HG03103 (cell line): ENCODE measurements around the gene GRIK4.

Source experiments
- ATAC-seq: cut with Tn5 transposase; IDR thresholded peaks from one replicate; pipeline ENCODE4 v1.9.1; 2021; ENCODE audit warnings: low read depth; ENCODE audit not compliant: unreplicated experiment

The GRIK4 gene

DNA sequence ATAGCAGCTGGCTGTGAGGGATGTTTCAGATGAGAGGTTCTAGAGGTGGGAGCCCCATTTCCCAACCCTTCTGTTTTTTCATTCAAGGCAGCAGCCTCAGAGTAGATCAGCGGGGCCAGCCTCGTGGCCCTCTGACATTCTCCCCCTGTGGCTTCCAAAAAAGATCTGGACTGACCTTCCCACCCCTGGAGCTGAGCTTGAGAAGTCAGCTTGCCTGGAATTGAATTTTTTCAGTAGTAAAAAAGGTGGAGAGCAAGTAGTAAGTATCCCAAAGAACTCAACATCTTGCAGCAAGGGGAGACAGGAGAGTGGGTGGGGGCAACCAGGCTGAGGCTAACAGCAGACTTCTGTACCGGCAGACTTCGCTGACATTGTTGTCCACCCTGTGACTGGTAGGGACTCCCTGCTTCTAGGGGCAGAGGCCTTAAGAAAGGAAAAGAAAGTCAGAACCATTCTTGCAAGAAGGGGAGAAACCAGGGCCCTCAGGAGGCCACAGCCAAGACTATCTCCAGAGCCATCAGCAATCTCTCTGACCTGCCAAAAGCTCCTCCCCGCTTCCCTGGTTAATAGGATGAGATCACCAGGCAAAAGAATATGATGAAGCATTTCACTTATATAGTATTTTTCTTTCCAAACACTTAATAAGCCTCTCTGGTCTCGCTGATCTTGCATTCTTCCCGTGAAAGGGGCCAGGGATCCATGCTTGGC is 2.0 kb upstream of the GRIK4 start:
- ATAC-seq = no peak

DNA sequence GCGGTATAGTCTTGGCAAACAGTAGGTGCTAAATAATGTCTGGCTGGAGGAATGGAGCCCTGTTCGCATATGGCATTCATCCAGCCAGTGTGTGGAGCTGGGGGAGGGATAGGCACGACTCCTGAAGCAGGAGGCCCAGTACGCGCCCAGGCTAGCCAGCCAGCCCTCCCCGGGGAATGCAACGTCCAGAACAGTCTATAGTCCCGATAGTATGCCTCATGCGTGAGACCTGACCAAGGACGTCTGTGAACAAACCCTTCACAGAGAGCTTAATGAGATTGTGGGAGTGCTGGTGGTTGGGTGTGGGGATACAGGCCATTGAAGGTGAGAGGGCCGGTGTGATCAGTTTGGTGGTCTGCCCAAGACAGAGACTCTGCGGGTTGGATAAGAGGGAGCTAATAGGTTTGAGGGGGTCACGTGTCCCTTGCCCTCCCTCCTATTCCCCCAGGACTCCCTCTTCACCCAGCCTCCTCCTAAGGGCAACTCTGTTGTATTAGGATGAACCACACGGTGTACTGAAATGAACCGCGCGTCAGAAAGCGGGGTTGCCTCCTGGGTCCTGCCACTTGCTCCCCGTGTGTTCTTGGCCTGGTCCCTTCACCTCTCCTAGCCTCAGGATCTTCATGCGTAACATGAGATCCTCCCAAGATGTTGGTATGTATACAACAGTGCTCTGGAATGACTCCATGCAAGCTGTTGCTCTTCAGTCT is 987 bp upstream of the GRIK4 start:
- ATAC-seq = no peak

DNA sequence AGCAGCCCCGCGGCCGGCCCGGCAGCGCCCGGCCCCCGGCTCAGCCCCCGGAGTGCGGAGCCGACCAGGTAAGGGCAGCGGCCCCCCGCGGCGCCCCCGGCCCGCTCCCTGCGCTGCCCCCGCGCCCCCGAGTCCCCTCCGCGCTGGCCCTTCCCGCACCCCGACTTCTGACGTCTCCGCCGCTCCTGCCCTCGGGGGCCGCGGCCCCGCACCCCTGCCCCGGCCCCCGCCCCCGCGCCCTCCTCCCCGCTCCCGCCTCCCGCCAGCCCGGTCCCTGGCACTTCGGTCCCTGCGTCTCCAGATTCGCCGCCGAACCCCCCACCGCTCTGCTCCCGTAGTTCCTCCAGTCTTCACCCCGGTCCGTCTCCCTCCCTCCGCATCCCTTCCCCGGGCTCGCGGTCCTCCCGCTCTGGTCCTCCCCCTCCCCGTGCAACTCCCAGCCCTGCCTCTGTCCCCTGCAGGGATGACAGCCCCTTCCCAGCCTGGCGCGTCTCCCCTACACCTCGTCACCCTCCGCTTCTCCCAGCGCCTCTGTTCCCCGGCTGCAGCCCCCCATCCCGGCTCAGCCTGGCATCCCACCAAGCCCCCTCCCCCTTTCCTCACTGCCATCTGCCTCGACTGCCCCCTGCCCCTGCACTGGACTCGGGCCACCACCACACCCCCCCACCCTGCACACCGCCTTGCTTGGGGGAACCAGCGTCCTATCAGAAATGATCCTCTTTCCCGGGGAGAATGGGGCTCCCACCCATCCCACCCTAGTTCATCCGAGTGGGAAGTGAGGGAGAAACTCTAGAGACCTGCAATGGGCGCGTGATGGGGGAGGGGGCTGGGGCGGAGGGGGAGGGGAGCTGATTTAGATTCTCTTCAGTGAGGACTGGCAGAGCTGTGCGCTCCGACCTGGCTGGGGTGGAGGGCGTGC is 531 bp downstream of the GRIK4 start:
- ATAC-seq = no peak

DNA sequence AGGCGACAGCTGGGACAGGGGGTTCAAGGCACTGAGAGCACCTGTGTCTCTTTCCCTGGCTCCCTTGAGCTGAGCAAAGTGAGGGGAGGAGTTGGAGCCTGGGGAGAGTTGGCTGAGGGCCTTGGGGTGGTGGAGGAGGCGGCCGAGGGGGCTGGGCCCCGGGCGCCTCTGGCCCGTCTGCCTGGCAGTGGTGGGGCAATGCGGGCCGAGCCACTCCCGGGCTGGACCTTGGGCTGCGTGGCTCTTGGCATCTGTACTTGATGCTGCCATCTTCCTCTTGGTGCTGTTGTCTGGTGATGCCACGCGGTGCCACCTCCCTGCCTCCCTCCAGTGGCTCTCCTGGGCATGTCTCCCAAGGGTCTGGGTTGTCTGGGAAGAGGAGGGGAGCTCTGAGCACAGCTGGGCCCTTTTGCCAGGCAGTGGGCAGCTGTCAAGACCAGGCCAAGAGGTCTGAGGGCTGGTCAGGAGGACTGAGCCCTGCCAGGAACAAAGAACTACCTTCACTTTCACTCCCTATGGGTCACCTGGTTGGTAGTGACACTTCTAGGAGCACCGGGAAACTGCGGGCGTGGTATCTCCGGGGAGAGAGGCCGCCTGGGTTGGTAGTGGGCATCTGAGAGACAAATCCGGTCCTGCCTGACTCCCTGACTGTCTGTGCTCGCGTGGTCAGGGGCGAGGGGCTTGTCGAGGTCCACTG is 1.3 kb downstream of the GRIK4 start:
- ATAC-seq = no peak

DNA sequence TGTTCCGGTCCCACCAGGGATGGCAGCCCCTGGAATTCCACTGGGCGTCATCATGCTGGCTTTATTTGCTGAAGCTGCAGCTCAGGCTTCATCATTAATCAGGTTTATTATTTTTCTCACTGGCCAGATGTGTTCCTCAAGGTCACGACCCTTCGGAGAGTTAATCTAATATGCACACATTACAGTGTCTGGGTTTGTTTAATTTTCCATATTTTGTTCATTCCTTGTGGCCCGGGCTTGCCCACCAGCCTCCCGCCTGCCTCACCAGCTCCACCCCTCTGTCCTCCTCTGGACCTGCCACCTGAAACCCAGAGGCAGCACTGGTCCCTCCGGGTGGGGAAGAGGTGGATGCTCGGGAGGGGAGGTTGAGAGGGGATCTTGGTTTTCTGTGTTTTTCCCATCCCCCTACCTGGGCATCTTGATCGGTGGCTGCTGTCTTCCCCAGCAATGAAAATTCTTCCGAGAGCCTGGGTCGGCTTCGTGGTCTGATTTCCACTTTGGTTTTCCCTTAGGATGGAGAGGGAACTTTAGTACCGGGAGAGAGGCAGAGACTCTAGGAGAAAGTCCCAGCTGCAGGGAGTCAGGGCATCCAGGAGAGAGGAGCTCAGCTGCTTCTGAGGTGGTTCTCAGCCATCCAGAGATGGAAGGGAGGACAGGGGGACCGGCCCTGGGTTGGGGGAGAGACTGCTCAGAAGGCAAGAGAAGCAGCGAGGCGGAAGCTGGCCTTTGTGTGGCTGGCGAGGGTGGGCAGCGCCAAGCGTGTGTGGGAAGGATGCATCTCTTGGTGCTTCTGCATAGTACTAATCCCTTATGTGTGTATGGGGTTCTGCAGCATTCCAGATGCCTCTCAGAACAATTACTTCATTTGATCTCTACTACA is 2.1 kb downstream of the GRIK4 start:
- no peak for ATAC-seq

DNA sequence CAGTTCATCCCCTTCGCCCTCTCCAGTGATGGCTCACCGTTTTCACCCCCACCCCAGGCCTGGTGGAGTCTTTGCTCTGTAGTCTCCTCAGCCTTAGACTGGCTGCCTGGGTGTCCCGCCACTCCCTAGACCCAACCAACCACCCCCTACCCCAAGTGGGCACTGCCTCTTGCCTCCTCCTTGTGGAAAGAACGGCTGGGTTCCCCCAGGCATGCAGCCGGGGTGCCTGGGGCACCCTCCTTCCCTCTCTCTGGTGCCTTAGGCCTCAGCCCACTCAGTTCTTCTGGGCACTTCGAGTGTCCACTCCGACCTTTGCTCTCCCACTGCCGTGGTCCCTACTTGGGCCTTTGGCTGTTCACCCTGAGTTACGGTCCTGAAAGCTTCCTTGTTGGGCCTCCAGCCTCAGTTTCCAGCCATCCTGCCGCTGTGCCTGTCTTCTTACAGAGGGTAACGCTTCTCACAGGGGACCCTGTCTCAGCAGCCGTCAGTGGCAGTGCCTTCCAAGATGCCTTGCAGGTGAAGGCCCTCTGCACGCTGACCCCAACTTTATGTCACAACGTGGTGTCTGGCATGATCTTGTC is 3.1 kb downstream of the GRIK4 start:
- ATAC-seq = no peak

DNA sequence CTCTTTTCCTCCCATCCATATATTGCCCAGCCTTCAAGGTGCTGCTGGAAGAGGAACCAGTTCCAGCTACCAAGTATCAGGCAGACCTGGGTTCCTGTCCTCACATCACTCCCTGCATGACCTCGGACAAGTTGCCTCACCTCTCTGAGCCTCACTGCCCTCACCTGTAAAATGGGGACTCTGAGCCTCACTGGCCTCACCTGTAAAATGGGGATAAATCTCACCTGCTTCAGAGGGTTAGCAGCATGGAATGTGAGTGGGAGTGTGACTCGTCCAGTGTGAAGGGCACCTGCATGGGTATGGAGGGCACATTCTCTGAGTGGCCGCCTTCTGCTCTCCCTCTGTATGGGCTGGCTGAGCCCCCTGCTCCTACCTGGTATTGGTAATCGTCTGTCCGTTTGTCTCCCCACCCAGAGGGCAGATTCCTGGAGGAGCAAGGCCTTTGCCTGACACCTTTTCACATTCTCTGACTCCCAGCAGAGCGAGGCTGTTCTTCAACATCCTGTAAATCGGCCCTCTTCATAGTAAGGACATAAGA is 3.7 kb downstream of the GRIK4 start:
- ATAC-seq = no peak

DNA sequence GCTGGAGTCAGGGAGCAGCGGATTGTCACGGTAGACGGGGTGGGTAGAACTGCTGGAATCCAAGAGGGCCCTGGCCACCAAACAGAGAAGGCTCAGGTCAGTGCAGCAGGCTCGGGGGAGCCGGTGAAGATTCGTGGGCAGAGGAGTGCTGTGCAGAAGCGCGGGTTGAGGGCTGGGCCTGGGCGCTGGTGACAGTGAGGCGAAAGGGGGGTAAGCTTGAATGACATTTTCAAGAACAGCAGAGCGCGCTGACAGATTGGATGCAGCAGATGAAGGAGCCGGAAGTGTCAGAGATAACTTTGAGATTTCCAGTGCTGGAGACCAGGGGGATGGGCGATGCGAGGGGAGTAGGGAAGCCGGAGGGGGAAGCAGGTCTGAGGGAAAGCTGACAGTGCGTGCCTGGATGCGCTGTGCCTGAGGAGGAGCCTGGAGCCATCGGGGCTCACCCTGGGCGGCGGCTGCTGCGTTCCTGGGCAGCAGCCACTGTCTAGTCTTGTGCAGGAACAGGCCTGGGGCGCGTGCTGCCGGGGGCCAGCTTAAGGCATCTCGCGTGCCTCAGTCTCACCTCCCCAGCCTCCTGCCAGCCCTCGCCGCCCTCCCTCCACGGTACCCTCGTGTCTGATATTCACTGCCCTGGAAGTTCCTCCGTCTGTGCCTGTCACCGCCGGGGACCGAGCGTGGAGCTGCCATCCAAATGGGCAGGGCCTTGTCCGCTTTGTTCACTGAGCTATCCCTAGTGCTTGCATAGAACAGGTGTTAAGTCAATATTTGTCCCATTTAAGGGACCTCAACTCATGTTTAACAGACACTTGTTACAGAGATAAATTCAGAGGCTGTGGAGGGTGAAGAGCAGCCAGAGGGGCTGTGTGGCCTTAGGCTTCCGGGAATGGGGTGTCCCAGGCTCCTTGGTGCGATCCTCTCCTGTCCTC is 5.2 kb downstream of the GRIK4 start:
- no peak for ATAC-seq

DNA sequence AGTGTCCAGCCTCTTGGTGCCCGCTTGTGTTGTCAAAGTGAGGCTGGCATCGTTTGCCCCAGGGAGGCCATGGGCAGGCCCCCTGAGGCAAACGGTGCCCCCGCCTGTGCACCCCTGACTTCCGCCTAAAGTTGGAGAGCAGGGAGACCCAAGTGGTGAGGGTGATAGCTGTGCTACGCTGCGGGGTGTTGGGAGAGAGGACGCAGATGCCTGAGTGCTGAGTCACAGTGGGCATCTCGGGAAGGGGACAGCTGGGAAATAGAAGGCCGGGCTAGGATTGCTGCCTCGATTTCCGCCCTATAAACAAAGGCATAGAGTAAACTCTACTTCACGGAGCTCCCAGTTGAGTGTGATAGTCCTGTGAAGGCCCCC is 5.8 kb downstream of the GRIK4 start:
- ATAC-seq = no peak

DNA sequence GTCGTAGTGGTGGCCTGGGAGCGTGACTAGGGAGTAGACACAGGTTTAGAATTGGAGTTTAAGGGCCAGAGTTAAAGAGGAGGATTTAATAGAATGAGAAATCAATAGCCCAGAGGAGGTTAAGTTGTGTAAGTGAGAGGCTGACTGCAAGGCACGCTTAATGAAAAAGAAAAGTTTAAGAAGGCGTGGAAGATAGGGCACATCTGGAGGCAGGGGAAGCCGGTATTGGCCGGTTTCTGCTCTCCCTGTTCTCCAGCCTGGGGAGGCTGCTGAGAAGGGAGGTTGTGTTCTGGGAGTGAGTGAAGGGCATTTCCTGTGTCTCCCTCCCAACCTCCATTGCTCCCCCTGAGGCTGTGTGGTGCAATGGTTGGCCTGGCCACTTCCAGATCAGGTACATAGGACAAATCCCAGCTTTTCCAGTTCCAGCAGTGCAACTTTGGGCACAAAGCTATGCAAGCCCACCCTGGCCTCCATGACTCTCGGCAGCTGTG is 6.3 kb downstream of the GRIK4 start:
- no peak for ATAC-seq

DNA sequence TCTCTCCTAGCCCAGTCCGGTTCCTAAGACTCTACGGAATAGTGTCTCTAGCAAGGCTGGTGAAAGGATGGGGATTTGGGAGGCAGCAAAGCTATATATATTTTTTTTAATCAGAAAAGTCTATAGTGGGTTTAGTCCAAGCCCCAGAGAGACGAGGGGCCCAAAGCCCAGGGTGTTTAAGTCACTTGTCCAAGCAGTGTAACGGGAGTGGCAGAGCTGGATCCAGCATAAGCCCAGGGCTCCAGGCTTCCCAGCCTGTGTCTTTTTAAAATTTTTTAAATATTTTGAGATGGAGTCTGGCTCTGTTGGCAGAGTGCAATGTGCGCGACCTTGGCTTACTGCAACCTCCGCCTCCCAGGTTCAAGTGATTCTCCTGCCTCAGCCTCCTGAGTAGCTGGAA is 6.8 kb downstream of the GRIK4 start:
- ATAC-seq = no peak

DNA sequence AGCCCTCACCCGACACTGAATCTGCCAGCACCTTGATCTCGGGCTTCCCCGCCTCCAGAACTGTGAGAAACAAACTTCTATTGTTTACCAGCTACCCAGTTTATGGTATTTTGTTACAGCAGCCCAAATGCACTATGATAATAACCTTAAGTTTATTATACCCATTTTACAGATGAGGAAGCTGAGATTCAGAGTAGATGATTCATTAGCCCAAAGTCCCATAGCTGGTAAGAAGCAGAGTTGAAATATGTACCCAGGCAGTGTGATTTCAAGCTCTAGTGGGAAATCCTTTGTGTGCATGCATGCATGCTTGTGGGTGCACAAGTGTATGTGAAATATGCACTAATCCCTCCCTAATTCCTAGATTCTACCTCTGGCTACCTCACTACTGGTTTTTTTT is 7.9 kb downstream of the GRIK4 start:
- ATAC-seq = no peak

DNA sequence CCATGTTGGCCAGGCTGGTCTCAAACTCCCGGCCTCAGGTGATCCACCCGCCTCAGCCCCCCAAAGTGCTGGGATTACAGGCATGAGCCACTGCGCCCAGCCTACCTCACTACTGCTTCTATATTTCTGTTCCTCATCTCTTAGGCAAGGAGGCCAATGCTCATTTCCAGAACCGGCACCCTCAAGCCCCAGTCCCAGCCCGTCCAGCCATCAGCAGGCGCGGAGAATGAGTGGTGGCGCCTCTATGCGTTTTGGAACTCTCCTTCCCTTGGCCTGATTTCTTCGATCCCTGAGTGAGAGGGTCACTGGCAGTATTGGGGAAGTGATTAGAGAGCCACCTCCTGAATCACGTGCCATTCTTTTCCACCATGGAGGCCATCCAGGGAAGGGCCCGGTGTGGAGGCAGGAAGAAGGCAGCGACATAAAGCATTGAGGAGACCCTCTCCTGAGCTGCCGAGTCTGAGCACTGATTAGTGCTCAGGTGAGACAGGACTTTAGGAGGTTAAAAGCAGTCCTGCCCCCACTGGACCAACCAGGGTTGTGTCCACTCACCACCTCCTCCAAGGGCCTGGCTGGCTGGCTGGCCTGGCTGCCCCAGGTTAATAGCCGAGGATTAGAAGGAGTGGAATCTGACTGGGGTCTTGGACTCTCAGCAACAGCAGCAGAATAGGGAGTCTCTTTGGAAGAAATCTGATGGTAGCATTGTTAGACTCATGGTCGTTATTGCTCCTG is 8.7 kb downstream of the GRIK4 start:
- ATAC-seq = no peak

DNA sequence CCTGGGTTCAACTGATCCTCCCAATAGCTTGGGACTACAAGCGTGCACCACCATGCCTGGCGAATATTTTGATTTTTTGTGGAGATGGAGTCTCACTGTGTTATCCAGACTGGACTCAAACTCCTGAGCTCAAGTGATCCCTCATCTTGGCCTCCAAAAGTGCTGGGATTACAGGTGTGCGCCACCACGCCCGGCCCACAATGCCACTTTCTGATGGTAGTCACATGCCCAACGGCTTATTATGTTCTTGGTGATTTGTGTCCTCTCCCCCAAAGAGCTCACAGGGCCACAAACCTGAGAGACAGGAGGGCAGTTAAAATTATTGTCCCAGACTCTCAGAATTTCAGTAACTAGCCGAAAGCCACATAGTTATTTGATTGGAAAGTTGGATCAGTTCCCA is 9.6 kb downstream of the GRIK4 start:
- ATAC-seq = no peak

DNA sequence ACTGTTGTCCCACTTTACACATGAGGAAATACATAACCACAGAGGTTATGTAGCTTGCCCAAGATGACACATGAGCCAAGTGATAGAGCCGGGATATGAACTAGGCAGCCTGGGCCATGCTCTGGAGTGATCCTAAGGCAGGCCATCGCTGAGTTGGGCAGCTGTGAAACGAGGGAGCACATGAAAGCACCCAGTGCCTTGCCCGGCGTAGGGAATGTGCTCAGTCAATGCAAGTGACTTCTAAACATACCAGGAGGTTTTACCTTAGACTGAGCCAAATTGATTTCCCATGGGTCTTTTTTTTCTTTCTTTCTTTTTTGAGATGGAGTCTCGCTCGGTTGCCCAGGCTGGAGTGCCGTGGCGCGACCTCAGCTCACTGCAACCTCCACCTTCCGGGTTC is 10.5 kb downstream of the GRIK4 start:
- ATAC-seq = no peak

DNA sequence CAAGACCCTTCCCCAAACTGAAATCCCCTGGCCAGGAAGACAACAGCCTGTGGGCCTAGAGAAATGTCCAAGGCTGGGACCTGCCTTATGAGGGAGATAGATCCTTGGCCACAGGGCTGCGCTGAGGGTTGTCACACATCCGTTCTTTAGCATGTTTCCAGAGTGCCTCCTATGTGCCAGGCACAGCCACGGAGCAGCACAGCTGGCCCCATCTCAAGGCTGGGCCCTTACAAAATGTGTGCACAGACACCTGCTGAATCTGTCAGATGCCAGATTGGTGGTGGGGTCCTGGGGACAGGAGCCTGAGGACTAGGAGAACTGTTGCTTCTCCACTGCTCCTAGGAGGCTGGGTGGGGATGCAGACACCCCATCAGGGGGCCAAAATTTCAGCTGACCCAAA is 11.2 kb downstream of the GRIK4 start:
- ATAC-seq = no peak

DNA sequence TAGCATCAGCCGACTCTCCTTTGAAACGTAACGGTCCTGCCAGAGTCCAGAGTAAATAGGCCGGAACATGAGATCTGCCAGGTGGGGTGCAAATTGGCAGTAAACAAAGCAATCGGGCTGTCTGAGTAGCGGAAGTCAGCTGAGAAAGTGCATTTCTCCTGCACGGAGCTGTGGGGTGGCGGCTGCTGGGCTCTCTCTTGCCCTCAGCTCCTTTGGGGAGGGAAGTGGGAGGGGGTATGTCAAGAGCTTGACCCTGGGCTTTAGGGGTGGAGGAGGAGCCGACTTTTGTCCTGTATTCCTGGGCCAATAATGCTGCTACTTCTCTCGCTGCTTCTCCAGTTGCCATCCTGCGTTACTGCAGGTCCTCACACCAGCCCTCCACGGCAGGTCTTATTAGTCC is 11.6 kb downstream of the GRIK4 start:
- ATAC-seq = no peak
